GM12875 (cell line): ENCODE results near the gene LBHD2.

ENCODE experiments used
- H3K4me3 ChIP-seq: one replicate; pipeline ENCODE4 v1.5.1; 2011; ENCODE audit warnings: low read depth, low read length, control low read depth
- CTCF ChIP-seq: IDR thresholded peaks from 2 replicates; pipeline ENCODE4 v1.5.1; 2011; ENCODE audit warnings: low read depth, mild to moderate bottlenecking, control low read depth, inconsistent platforms, low read length, moderate library complexity, borderline replicate concordance; ENCODE audit not compliant: insufficient read depth

Gene LBHD2

DNA sequence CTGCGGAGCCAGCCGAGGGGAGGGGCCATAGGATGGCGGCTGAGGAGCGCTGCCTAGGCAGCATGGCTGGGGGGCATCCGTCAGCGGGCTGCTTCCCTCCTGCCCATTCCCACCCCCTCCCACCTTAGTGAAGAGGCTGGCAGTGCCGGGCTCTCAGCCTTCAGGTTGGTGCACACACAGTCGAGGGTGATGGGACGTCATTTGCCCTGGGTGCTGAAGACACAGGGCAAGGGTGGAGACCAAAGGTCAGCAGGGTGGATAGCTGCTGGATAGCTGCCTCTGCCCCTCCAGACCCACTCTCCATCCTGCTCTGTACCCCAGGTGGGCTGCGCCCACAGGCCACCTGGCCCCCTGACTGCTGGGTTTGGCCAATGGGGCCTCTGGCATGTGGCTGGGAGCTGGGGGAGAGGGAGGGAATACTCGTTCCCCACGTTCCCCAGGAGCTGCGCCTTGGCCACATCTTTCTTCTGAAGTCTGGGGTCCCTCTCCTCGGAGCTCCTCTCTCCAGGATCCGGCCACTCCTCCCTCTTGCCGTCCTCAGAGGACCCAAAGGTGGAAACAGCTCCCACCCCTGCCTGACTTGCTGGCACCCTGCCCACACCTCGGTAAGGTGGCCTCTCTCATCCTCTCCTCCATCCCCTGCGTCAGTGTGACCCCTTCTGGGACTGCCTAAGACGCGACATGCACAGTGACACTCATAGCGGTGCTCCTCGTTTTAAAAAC, 15.5 kb upstream of the LBHD2 start:
- no peak for TF ChIP-seq CTCF

GRCh38 chr14:103070263-103070885, 13.6 kb upstream of the LBHD2 start:
- no peak overlapping the region for H3K4me3 ChIP-seq
- no peak for TF ChIP-seq CTCF

More for the DNA sequence above, 15.5 kb upstream of the LBHD2 start:
- no peak overlapping the region for H3K4me3 ChIP-seq

GRCh38 chr14:103070971-103071542, 13.0 kb upstream of the LBHD2 start:
- TF ChIP-seq CTCF: no peak
- no peak overlapping the region for H3K4me3 ChIP-seq

- TF ChIP-seq CTCF: no peak
- H3K4me3 ChIP-seq: no peak overlapping the region
Measured at GRCh38 chr14:103071544-103072251, 12.3 kb upstream of the LBHD2 start.

- TF ChIP-seq CTCF: no peak
- no peak overlapping the region for H3K4me3 ChIP-seq
Measured at GRCh38 chr14:103072595-103073366, 11.2 kb upstream of the LBHD2 start.

GRCh38 chr14:103073367-103073875, 10.6 kb upstream of the LBHD2 start:
- no peak overlapping the region for H3K4me3 ChIP-seq
- TF ChIP-seq CTCF: no peak
